OCI-M2 (cell line): Measurements from ENCODE around the gene TRIO.
"Not testable (repeated sequence)": the region's sequence is repeated elsewhere in the genome, so short reads cannot be mapped to it uniquely, and the experiment has no call there.

Source experiments
- DNase-seq: peaks from one replicate; lab custom pipeline; 2025; ENCODE audit not compliant: unreplicated experiment; lab: John Stamatoyannopoulos, UW

The TRIO gene

GRCh38 chr5:14204785-14205321 is 61.7 kb downstream of the TRIO start:
- no peak for DNase-seq

DNA sequence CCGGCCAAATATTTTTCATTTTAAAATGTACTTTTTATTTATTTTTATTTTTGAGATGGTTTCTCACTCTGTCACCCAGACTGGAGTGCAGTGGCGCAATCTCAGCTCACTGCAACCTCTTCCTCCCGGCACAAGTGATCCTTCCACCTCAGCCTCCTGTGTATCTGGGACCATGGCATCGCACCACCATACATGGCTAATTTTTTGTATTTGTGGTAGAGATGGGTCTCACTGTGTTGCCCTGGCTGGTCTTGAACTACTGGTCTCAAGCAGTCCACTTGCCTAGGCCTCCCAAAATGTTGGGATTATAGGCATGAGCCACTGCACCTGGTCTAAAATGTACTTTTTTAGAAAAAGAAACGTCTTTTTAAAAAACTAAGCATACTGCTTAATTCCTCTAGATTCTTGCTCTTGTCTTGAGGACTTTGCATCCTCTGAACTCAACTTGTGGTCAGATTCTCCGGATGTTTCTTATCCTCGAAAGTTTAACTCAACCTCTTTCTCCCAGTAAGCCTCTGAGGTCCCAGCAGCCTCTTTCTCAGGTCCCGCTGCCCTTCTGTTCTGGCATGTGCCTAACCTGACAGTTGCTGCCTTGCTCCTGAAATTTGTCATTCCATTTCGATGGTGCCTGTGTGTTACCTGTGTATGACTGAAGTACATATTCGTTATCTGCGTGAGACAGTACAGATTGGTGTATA is 63.0 kb downstream of the TRIO start:
- DNase-seq: no peak

- DNase-seq: not testable (repeated sequence)
Observed at GRCh38 chr5:14207428-14207827, 64.3 kb downstream of the TRIO start.

DNA sequence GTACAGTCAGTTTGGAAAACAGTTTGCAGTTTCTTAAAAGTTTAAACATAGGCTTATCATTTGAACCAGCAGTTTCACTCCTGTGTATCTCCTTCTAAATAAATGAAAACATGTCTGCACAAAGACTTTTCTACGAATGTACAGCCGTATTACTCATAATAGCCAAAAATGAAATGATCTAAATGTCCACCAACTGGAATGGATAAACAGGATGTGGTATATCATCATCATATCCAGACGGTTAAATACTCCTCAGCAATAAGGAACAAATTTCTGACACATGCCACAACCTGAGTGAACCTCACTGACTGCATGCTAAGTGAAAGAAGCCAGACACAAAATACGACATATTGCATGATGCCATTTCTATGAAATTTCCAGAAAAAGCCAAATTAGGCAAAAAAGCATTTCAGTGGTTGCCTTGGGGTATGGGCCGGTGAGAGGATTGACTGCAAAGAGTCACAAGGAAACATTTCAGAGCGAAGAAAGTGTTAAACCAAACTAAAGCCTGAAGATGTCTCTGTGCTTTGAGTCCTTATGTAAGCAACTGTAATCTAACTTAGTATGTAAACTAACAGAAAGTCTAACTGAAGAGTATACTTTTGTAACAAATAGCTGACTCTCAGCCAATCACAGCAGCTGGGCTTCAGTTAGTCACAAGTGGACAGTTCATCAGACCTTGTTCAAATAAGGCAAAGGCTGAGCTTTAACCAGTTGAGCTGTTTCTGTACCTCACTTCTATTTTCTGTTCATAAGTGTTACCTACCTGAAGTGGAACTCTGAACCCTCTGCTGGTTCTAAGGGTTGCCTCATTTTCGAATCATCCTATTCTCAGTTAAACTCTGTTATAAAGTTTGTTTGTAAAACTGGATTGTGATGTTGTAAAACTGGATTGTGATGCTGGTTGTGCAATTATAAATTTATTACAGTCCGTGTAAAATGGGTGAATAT is 65.2 kb downstream of the TRIO start:
- DNase-seq: no peak

- no peak for DNase-seq
Observed at GRCh38 chr5:14209222-14209822, 66.2 kb downstream of the TRIO start.

DNA sequence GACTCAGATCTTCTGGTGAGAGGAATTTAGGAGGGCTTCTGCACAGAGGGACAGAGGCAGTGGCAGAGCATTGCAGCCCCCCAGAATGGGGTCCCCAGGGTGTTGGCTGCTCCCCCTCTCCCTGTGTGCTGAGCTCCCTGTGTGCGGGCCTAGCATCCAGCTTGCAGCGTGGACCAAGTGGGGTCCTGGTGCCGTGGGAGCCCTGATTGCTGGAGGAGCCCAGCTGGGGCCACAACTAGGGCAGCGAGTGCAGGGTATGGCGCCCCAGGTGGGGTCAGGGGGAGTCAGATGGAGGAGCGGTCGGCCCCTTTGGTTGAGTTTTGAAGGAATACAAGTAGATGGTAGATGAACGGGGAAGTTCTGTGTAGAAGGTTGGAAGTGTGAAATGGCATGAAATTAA is 66.7 kb downstream of the TRIO start:
- no peak for DNase-seq

- no peak for DNase-seq
Observed at GRCh38 chr5:14210729-14211128, 67.6 kb downstream of the TRIO start.

DNA sequence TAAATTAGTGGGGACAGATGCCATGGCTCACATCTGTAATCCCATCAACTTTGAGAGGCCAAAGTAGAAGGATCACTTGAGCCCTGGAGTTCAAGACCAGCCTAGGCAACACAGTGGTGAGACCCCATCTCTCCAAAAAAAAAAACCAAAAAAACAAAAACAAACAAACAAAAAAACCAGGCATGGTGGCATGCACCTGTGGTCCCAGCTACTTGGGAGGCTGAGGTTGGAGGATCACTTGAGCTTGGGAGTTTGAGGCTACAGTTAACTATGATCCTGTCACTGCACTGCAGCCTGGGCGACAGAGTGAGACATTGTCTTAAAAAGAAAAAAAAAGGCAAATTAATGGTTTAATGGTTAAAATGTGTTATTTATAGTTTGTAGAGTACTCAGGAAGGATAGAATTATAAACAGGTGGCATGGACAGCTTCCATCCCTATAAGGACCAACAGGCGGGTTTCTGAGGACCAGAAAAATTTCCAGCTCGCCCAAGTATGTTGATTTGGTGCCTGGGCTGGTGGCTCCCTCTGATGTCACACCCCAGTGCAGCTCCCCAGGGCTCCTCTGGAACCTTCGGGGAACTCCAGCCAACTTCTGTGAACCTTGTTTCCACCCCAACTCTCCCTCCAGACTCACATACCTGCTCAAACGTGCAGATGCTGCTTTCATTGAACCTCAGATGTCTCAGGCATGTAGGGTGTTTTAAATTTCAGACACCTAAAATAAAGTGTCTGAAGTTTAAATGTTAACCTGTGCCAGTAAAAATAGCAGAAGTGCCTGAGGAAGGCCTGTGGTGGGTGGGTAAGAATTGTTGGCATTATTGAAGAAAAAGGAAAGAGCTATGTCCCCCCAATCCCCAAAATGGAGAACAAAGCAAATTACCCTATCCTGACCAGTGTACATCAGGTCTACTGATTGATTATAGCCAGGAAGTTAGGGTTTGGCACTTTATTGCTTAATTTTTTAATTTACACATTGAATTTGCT is 69.0 kb downstream of the TRIO start:
- DNase-seq: no peak

DNA sequence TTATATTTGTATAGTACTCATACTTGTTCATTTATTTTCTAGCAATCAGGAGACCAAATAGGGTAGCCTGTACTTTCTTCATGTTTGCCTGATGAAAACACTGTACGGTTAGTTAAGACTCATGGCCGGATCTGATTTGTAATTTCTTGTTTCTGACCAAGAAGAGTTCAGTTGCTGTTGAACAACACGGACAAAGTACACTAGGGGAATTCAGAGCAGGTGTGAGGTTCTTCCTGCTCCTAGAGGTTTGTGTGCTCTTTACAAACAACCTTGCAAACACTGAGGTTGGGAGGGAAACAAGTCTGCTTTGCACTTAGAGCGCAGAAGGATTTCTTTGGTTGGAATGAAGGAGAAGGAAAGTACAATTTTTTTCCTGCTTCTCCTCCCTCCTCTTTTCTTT is 69.7 kb downstream of the TRIO start:
- no peak for DNase-seq

DNA sequence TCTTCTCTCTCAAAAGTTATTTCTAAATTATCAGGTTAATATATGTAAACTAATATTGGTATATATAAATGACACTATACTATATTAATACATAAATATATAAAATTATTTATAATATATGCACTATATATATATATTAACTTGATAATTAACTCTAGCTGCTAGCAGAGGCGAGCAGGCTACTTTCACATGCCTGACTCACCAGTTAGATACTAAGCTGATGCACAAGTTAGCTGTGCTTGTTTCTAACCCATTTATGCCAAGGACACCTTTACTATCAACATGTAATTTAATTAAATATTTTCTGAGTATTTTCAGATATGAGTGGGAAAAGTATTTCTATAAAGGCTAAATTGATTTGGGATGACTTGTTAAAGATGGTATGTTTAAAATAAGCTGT is 70.1 kb downstream of the TRIO start:
- no peak for DNase-seq

DNA sequence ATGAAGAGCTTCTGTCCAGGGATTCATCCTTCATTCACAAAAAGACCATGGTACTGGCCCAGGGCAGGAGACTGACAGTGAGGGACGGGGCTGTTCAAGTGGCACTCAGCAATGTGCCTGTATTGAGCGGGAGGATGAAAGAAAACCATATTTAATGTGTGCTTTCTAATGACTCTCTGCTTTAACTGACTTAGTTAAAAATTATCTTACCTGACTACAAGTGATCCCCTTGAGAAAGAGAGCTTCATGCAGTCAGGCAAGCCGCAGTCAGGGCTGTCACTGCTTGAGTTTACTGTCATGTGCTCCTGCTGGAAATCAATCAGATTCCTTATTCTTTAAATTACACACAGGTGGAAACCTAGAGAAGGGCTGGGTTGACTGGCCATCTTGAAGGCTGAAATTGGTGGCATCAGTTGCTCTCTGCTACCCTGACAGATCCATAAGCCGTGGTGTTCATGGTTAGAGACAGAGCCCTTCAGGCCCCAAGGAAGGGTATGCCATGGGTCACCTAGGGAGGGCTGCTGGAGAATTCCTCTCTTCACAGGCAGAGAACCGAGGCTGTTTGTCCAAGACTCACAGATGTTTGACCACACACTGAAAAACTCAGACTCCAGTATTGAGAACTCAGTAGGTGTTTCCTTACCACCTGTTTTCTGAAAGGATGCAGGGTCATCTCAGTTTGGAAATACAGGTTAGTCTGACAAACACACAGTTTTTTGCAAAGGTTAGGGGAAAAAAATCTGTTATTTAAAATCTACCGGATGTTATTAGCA is 70.9 kb downstream of the TRIO start:
- no peak for DNase-seq

DNA sequence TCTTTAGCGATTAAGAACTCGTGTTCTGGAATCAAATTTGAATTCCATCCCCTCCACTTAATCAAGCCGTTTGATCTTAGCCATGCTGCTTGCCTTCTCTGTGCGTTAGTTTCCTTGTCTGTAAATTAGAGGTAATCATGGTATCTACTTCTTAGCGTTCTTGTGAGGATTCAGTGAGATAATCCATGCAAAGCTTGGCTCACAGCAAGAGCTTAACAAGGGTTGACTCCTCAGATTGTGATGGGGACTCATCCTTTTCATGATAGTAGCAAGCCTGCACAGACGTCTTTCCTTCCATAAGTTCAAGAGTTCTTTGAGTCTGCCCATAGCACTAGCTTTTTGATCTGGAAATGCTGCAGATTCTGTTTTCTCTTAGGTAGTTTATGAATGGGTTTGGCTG is 72.8 kb downstream of the TRIO start:
- DNase-seq: no peak

DNA sequence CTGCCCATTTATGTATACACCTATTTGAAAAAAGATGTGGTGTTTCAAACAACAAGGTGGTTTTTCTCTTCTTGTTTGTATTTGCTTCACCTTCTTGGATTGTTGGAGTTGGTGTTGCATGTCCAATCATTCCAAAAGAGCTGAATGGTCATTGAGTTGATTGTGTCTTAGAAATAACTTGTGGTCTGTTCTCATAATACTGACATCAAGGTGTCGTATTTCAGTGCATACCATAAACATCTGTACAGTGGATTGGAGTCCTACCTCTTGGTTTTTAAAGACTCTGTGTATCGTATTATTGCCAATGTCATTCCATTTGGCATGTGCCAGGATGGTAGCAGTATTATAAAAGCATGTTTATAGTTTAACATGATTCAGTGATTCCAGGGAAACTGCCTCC is 73.2 kb downstream of the TRIO start:
- no peak for DNase-seq

- no peak for DNase-seq
Observed at GRCh38 chr5:14216902-14217301, 73.8 kb downstream of the TRIO start.

DNA sequence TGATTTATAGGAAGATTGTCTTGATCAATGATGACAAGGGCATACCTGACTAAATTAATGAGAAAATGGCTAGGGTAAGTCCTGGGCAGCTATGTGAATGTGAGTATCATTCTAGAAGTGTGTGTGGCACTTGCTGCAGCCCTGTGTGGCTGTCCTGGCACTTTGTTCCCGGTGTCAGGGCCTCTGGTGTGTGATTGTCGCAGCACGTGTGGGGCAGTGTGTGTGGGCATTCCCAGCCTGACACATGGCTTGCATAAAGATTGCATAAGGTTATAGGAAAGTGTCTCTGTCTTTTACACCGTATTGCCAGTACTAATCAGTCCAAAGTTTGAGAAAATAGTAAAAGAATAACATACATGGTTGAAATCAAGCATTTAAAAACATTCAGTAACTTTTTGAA is 74.4 kb downstream of the TRIO start:
- DNase-seq: no peak

DNA sequence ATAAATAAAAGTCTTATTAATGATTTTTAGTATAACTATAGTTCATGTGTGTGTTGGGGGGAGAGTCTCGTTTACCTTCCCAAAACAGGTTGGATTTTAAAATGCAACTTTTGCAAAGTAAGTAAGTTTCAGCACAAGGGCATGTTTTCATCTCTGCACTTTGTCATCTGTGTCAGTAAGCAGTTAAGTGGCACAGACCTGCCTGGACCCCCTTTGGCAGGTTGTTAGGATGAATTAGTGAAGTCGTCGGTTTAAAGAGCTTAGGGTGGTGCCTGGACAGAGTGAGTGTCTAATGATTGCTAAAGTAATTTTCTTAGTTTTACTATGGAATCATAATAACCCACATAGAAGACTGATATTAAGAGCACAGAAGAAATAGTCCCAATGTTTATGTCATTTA is 74.9 kb downstream of the TRIO start:
- no peak for DNase-seq

DNA sequence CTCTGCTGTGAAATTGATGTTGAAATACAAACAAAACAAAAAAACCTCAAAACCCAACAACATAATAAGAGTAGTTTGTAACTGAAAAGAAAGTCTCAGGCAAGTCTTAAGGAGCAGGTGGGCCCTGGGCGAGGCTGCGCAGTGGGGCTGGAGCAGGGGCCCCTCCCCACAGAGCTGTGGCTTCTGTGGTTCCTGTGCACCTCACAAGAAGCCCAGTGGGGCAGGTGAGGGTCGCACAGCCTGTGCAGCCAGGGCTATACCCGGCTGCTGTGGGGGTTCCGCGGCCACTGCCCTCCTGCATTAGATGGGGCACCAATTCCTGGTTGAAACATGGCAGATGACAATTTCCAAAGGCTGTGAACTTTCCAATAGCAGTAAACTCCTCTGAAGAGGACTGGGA is 75.3 kb downstream of the TRIO start:
- no peak for DNase-seq

DNA sequence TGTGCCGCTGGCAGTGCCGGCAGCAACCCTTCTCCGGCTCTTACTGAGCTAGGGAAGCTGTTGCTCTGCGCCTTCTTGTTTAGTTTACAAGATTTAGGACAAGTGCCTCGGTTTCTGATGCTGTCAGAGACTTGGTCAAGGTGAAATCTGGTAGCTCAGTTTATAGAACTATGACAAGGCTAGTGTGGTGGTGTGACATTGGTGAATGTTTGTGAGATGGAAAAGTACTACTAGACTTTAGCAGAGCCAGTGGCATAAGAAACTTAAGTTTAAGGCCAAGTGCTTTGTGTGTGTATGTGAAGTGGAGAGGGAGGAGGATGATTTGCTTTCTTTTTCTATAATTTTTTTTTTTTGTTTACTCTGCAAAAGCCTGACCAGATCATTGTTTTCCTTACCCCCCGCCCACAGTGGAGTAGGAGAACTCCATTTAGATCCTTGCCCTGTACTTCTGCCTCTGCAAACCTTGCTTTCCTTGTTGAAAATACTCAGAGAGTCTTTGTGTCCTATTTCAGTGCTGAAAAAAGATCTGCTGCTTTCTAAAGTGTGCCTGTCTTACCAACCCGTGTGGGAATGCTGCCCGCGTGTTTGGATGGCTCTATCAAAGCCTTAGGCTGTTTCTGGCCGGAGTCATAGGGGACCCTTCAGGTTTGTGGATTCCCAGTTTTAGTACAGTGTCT is 75.9 kb downstream of the TRIO start:
- DNase-seq: no peak

DNA sequence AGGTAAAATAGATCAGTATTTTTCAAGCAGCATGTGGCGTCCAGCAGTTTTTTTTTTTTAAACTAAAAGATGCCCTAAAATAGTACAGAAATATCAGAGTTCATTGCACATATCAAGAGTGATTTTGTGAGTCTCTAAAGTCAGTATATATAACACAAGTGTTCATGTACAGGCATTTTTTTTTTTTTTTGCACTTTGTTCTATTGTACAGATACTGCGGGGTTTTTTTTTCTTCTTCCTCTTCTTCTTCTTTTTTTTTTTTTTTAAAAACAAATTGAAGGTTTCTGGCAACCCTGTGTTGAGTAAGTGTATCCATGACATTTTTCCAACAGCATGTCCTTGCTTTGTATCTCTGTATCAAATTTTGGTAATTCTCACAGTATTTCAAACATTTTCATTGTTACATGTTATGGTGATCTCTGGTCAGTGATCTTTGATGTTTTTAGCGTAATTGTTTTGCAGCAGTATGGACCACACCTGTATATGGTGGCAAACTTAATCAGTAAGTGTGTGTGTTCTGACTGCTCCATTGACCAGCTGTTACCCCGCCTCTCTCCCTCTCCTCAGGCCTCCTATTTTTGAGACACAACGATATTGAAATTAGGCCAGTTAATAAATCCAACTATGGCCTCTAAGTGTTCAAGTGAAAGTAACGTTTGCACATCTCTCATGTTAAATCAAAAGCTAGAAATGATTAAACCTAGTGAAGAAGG is 76.8 kb downstream of the TRIO start:
- DNase-seq: no peak
